ENCODE data around the gene PLXNC1. TPM values are rescaled to one million over a fixed set of nuclear protein-coding genes. Genes with fewer than 3 reads are reported as not detected.

Gene PLXNC1
- total RNA-seq, 2 donors from 2014 or later, result 8.4 to 12.4 TPM

- H3K4me1 ChIP-seq, result peaks cover 11% of the 10 kb centered on the region
- intact Hi-C loops (cut with DNase I), result no loop called here
- no peak for TF ChIP-seq CTCF (IDR thresholded peaks at IDR 0.05)
- no peaks in the 10 kb centered on the region for H3K27me3 ChIP-seq
- no peak overlapping the region for H3K9ac ChIP-seq (ENCODE audit: low read depth in 2 of 2, low read length in 2 of 2)
- H3K4me3 ChIP-seq, result no peak overlapping the region
- no peaks in the 10 kb centered on the region for H3K9me3 ChIP-seq
- H3K36me3 ChIP-seq, result no peaks in the 10 kb centered on the region
- peak overlapping the region; percentile 65 for H3K27ac ChIP-seq
- peak; percentile 48 for DNase-seq
Observed at GRCh38 chr12:94183708-94184379, 35.5 kb downstream of the PLXNC1 start.

GRCh38 chr12:94184995-94185719 lies 36.8 kb downstream of the PLXNC1 start:
- peaks cover 11% of the 10 kb centered on the region for H3K4me1 ChIP-seq
- peak; percentile 74 for DNase-seq
- no peaks in the 10 kb centered on the region for H3K27me3 ChIP-seq
- intact Hi-C loops (cut with DNase I), result no loop called here
- H3K36me3 ChIP-seq, result no peaks in the 10 kb centered on the region
- peak overlapping the region; percentile 41 for H3K27ac ChIP-seq
- no peak for TF ChIP-seq CTCF (IDR thresholded peaks at IDR 0.05)
- no peaks in the 10 kb centered on the region for H3K9me3 ChIP-seq
- H3K9ac ChIP-seq (ENCODE audit: low read depth in 2 of 2, low read length in 2 of 2), result no peak overlapping the region
- no peak overlapping the region for H3K4me3 ChIP-seq

DNA sequence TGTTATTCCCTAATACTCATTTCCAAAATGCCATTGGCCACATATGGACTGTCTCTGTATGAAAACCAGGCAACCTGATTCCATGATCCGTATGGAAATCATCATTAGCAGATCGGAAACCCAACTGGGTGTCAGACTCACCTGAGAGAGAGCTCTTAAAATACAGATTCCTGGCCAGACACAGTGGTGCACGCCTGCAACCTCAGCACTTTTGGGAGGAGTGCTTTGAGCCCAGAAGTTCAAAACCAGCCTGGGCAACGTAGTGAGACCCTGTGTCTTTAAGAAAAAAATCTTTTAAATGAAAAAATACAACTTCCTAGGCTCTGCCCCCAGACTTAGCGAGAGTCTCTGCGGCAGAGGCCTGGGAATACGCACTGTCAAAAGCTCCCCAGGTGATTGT lies 37.4 kb downstream of the PLXNC1 start:
- Histone ChIP-seq H3K9me3 (no peaks in the 10 kb centered on the region), H3K27me3 (no peaks in the 10 kb centered on the region), H3K36me3 (no peaks in the 10 kb centered on the region), H3K4me1 (peaks cover 11% of the 10 kb centered on the region), H3K9ac (ENCODE audit: low read depth in 2 of 2, low read length in 2 of 2) (no peak overlapping the region), H3K27ac (no peak overlapping the region), H3K4me3 (no peak overlapping the region)
- intact Hi-C loops (cut with DNase I), result no loop called here
- TF ChIP-seq CTCF (IDR thresholded peaks at IDR 0.05), result no peak
- DNase-seq, result no peak

DNA sequence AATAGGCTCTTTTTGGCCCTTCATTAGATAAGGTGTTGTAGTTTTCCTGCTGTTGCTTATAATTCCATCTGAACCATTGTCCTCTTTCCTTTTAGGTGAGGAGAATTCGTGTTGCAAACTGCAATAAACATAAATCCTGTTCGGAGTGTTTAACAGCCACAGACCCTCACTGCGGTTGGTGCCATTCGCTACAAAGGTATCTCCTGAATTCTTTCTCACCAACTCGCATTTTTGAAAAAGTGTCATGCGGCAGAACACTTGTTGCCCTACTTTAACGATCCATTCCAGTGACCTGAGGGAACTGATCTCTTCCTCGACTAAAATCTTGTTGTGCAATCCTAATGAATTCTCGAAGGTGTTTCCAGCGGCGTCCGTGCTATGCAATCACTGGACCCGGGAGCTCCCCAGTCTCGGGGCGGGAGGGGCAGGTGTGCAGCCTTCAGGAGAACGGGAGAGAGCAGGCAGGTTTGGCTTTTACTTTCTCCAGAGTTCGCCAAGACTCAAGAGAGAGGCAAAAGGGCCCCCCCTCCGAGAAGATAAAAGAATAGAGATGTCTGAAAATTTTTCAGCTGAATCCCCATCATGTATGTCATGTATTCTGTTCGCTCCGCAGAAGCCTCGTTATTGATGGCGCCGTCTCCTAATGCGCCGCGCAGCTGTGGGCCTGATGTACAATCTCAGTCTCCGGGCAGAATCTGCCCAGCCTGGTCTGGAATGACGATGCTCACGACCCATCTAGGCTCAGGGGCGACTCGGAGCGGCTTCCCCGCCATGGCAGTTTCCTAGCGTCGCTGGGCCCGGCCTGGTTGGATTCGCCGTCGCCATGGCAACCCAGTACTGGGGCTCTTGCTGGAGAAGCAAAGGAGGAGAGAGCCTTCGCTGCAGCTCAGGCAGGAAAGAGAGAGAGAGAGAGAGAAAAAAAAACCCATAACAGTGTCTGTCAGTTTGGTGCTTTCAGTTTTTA lies 38.2 kb downstream of the PLXNC1 start:
- Histone ChIP-seq H3K36me3 (no peaks in the 10 kb centered on the region), H3K4me3 (no peak overlapping the region), H3K9ac (ENCODE audit: low read depth in 2 of 2, low read length in 2 of 2) (no peak overlapping the region), H3K27me3 (no peaks in the 10 kb centered on the region), H3K4me1 (peaks cover 11% of the 10 kb centered on the region), H3K27ac (no peak overlapping the region), H3K9me3 (no peaks in the 10 kb centered on the region)
- no peak for TF ChIP-seq CTCF (IDR thresholded peaks at IDR 0.05)
- intact Hi-C loops (cut with DNase I), result no loop called here
- no peak for DNase-seq

GRCh38 chr12:94187361-94187760 lies 39.0 kb downstream of the PLXNC1 start:
- Histone ChIP-seq H3K9me3 (no peaks in the 10 kb centered on the region), H3K27me3 (no peaks in the 10 kb centered on the region), H3K36me3 (no peaks in the 10 kb centered on the region), H3K4me1 (peaks cover 11% of the 10 kb centered on the region), H3K27ac (no peak overlapping the region), H3K9ac (ENCODE audit: low read depth in 2 of 2, low read length in 2 of 2) (no peak overlapping the region), H3K4me3 (no peak overlapping the region)
- no peak for TF ChIP-seq CTCF (IDR thresholded peaks at IDR 0.05)
- intact Hi-C loops (cut with DNase I), result no loop called here
- no peak for DNase-seq

All from colonic mucosa (tissue), 4 donors.